Endodermal cell (in vitro differentiated cells): ENCODE measurements around the gene CRTC3. TPM values are rescaled to one million over a fixed set of nuclear protein-coding genes. Genes with fewer than 3 reads are reported as not detected.

Experiments used
- DNase-seq: peaks from one replicate; pipeline ENCODE4 v3.0.0-alpha.2; 2017
- H3K27ac ChIP-seq: 2 replicates; pipeline ENCODE4 v1.5.1; 2013; ENCODE audit warnings: mild to moderate bottlenecking, low read depth, low read length, moderate library complexity
- H3K27me3 ChIP-seq: 2 replicates; pipeline ENCODE4 v1.6.1; 2013; ENCODE audit warnings: mild to moderate bottlenecking, low read length, moderate library complexity; ENCODE audit not compliant: insufficient read depth, control insufficient read depth, poor library complexity, severe bottlenecking
- H3K36me3 ChIP-seq: 2 replicates; pipeline ENCODE4 v1.7.0; 2013; ENCODE audit warnings: mild to moderate bottlenecking, low read length, moderate library complexity; ENCODE audit not compliant: control insufficient read depth, insufficient read depth
- H3K4me1 ChIP-seq: one replicate; pipeline ENCODE4 v1.7.0; 2013; ENCODE audit warnings: low read length; ENCODE audit not compliant: control insufficient read depth, insufficient read depth
- H3K4me3 ChIP-seq: 2 replicates; pipeline ENCODE4 v1.5.1; 2013; ENCODE audit warnings: mild to moderate bottlenecking, low read length, moderate library complexity
- H3K9ac ChIP-seq: 2 replicates; pipeline ENCODE4 v1.6.1; 2013; ENCODE audit warnings: mild to moderate bottlenecking, low read length, moderate library complexity; ENCODE audit not compliant: poor library complexity, severe bottlenecking; ENCODE audit errors: extremely low read depth
- H3K9me3 ChIP-seq: 2 replicates; pipeline ENCODE4 v1.6.1; 2013; ENCODE audit warnings: mild to moderate bottlenecking, low read length, moderate library complexity; ENCODE audit not compliant: control insufficient read depth
- H3K27ac Mint-ChIP-seq: 2 replicates; pipeline ENCODE4 v1.8.0; 2020; ENCODE audit warnings: mixed read lengths
- H3K27me3 Mint-ChIP-seq: 2 replicates; pipeline ENCODE4 v1.8.0; 2021; ENCODE audit warnings: mild to moderate bottlenecking, mixed read lengths; ENCODE audit not compliant: insufficient read depth
- H3K36me3 Mint-ChIP-seq: 2 replicates; pipeline ENCODE4 v1.8.0; 2020; ENCODE audit warnings: low read depth, mixed read lengths
- H3K4me1 Mint-ChIP-seq: 2 replicates; pipeline ENCODE4 v1.8.0; 2020; ENCODE audit warnings: mixed read lengths
- H3K4me3 Mint-ChIP-seq: 2 replicates; pipeline ENCODE4 v1.8.0; 2020; ENCODE audit warnings: mild to moderate bottlenecking, moderate library complexity, mixed read lengths
- H3K9me3 Mint-ChIP-seq: 2 replicates; pipeline ENCODE4 v1.8.0; 2020; ENCODE audit warnings: mild to moderate bottlenecking, mixed read lengths
- CTCF ChIP-seq: fragments of 200-600 bp; sonication (generic); conservative IDR thresholded peaks from 2 replicates; pipeline ENCODE4 v1.5.0; 2021; ENCODE audit warnings: antibody characterized with exemption, mild to moderate bottlenecking
- WGBS, 2 experiments: methylation state at CpG; one replicate each; pipeline versions ENCODE4 v1.1.5 to v1.1.7; 2013; ENCODE audit warnings: missing lambda C conversion rate in 2 of 2, mixed read lengths in 1 of 2; ENCODE audit not compliant: insufficient coverage in 1 of 2, insufficient read length in 1 of 2; 5-methylcytosine and 5-hydroxymethylcytosine counted together
- total RNA-seq, 2 donors: library from RNA; stranded (reverse); fragmentation: NEBNext Ultra II Directional in 1 of 2; extraction: Animal tissue kit (Norgen Biotek cat#: 25700) in 1 of 2; gene quantifications; 2 replicates in 1 of 2; 3 replicates in 1 of 2; pipeline ENCODE4 v1.2.1, GENCODE V29; 2021

Gene CRTC3
- total RNA-seq, 2 donors from 2014 or later, result 17.3 to 21.9 TPM

GRCh38 chr15:90565866-90566265 lies 36.1 kb downstream of the CRTC3 start:
- Histone ChIP-seq H3K27ac (no peak overlapping the region), H3K4me3 (no peak overlapping the region), H3K4me1 (peaks cover 4% of the 10 kb centered on the region), H3K36me3 (no peaks in the 10 kb centered on the region), H3K9ac (no peak overlapping the region), H3K27me3 (no peaks in the 10 kb centered on the region), H3K9me3 (peaks cover 4% of the 10 kb centered on the region)
- no peaks in the 10 kb centered on the region for H3K9me3 Mint-ChIP-seq
- H3K4me1 Mint-ChIP-seq, result peaks cover 8% of the 10 kb centered on the region
- no peaks in the 10 kb centered on the region for H3K27me3 Mint-ChIP-seq
- no peaks in the 10 kb centered on the region for H3K36me3 Mint-ChIP-seq
- no peak for DNase-seq
- H3K4me3 Mint-ChIP-seq, result no peak overlapping the region
- no peak for TF ChIP-seq CTCF
- no peak overlapping the region for H3K27ac Mint-ChIP-seq

- Mint-ChIP-seq H3K4me1 (no peaks in the 10 kb centered on the region), H3K36me3 (no peaks in the 10 kb centered on the region), H3K27me3 (no peaks in the 10 kb centered on the region), H3K4me3 (no peak overlapping the region), H3K27ac (no peak overlapping the region), H3K9me3 (no peaks in the 10 kb centered on the region)
- H3K9me3 ChIP-seq, result peaks cover 4% of the 10 kb centered on the region
- 88% methylated on average over 4 of the region's 5 CpGs; no CpG with 5 or more reads in 1 of the 2 experiments for WGBS, 2 experiments
- no peaks in the 10 kb centered on the region for H3K27me3 ChIP-seq
- no peaks in the 10 kb centered on the region for H3K36me3 ChIP-seq
- no peak for DNase-seq
- no peak overlapping the region for H3K4me3 ChIP-seq
- no peaks in the 10 kb centered on the region for H3K4me1 ChIP-seq
- no peak for TF ChIP-seq CTCF
- no peak overlapping the region for H3K27ac ChIP-seq
- H3K9ac ChIP-seq, result no peak overlapping the region
These were observed 40.9 kb downstream of the CRTC3 start for GRCh38 chr15:90570643-90571042.

- H3K4me1 Mint-ChIP-seq, result no peaks in the 10 kb centered on the region
- H3K36me3 Mint-ChIP-seq, result no peaks in the 10 kb centered on the region
- Histone ChIP-seq H3K27ac (no peak overlapping the region), H3K9me3 (peaks cover 4% of the 10 kb centered on the region), H3K36me3 (no peaks in the 10 kb centered on the region), H3K27me3 (no peaks in the 10 kb centered on the region), H3K9ac (no peak overlapping the region), H3K4me1 (no peaks in the 10 kb centered on the region), H3K4me3 (no peak overlapping the region)
- H3K9me3 Mint-ChIP-seq, result no peaks in the 10 kb centered on the region
- H3K27ac Mint-ChIP-seq, result no peak overlapping the region
- 87 to 96% methylated on average over 2 to 4 of the region's 4 CpGs for WGBS, 2 experiments
- TF ChIP-seq CTCF, result no peak
- DNase-seq, result no peak
- H3K27me3 Mint-ChIP-seq, result no peaks in the 10 kb centered on the region
- no peak overlapping the region for H3K4me3 Mint-ChIP-seq
These were observed 41.4 kb downstream of the CRTC3 start for GRCh38 chr15:90571063-90571541.
